Airway epithelial cell (primary cell): ENCODE data around the gene LHCGR. TPM values are rescaled to one million over a fixed set of nuclear protein-coding genes. Genes with fewer than 3 reads are reported as not detected.

ENCODE experiments used
- total RNA-seq: library from RNA; depleted of rRNA; stranded (reverse); fragments of >200 nt; gene quantifications from 2 replicates; pipeline ENCODE4 v1.2.3, GENCODE V29; 2015

LHCGR gene
- total RNA-seq, result not detected in 2 replicates

DNA sequence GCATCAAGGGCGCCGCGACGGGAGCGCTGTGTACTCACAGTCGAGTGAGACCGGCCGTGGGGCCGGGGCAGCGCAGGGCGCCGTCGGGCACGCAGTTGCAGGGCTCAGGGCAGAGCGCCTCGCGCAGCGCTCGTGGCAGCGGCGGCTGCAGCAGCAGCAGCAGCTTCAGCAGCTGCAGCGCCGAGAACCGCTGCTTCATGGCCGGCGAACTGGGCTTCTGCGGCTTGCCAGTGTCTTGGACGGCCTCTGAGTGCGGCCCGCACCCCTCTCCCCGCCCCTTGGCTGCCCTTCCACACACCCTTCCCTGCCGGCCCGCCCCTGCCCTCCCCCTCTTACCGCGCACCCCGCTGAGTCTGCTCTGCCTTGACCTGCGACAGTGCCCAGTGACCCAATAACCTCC, at the start of gene LHCGR:
LHCGR (minus strand) TSS at position 252 of the 400 bp plus-strand sequence; CDS start at position 199, 53 bp downstream.

Other genes starting within 250 kb of the LHCGR start
- 0.05 and 0.56 TPM in 2 replicates for gene STON1, start 225.6 kb downstream of the LHCGR start, total RNA-seq
- gene GTF2A1L, start 137.9 kb downstream of the LHCGR start, total RNA-seq, result not detected in 2 replicates